HPDE6-E6E7 (cell line): ENCODE data around the gene RIMBP2.

ENCODE experiments used
- DNase-seq: peaks from one replicate; pipeline ENCODE4 v3.0.0; 2011; ENCODE audit warnings: missing footprints; ENCODE audit errors: extremely low spot score

The RIMBP2 gene

GRCh38 chr12:130485291-130486145 lies 230.6 kb downstream of the RIMBP2 start:
- no peak for DNase-seq

DNA sequence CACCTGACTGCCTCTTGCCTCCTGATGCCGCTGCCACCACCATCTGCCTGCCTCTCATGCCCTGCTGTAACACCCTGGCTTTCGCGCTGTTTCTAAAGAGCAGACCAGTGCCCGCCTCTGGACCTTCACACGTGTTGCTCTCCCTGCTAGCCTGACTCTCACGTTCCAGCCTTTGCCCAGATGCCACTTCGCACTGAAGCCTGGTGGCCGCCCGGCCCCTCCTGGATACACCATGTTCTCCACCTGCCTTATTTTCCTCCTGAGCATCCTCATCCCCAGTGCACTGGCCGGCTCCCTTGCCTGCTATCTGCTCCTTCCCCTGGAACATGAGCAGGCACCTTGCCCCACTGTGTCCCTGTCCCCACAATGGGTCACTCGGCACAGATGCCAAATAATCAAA lies 231.9 kb downstream of the RIMBP2 start:
- DNase-seq, result no peak

DNA sequence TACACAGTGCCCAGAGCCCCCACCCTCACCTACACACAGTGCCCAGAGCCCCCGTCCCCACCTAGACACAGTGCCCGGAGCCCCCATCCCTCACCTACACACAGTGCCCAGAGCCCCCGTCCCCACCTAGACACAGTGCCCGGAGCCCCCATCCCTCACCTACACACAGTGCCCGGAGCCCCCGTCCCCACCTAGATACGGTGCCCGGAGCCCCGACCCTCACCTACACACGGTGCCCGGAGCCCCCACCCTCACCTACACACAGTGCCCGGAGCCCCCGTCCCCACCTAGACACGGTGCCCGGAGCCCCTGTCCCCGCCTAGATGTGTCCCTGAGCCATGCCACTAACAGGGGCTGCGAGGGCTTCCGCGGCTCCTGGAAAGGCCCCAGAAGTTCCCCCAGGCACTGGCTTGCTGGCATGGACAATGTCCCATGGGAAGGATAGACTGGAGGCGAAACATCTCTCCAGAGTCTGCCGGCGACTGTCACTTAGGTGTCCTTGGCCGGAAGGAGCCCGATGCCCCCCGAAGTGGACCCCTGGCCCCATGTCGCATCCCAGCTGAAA lies 232.4 kb downstream of the RIMBP2 start:
- no peak for DNase-seq

- DNase-seq, result no peak
These were observed 233.7 kb downstream of the RIMBP2 start for GRCh38 chr12:130482448-130482847.

- no peak for DNase-seq
These were observed 234.7 kb downstream of the RIMBP2 start for GRCh38 chr12:130481392-130481879.

DNA sequence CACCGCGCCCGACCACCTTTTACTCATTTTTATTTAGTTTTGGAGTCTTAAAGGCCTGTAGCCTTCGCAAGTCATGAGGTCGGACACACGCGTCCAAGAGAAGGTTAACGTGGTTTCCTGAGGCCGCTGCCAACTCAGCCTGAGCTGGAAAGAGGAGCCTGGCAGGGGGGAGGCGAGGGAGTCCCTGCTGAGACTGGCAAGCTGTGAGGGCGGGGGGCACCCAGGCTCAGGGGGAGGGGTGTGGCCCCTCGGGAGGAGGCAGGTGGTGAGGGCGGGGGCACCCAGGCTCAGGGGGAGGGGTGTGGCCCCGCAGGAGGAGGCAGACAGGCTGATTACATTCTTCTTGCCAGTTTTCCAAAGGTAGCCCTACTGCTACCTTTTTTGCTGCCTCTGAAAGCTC lies 235.2 kb downstream of the RIMBP2 start:
- no peak for DNase-seq

DNA sequence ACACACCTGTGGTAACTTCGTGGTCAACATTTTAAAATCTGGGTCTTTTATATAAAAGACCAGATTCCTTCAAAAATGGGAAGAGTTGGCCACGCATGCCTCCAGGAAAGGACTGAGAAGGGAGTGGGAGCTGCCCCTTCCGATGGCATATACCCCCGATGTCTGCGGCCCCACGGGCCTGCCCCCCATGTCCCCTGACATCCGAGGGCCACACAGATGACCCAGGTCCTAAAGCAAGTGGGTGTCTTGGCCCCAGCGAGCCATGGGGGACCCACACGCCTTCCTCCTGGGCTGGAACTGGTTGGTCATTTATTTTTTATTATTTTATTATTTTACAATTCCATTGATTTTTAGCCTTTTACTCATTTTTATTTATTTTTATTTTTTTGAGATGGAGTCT lies 235.9 kb downstream of the RIMBP2 start:
- no peak for DNase-seq

GRCh38 chr12:130479401-130480125 lies 236.5 kb downstream of the RIMBP2 start:
- DNase-seq, result no peak

DNA sequence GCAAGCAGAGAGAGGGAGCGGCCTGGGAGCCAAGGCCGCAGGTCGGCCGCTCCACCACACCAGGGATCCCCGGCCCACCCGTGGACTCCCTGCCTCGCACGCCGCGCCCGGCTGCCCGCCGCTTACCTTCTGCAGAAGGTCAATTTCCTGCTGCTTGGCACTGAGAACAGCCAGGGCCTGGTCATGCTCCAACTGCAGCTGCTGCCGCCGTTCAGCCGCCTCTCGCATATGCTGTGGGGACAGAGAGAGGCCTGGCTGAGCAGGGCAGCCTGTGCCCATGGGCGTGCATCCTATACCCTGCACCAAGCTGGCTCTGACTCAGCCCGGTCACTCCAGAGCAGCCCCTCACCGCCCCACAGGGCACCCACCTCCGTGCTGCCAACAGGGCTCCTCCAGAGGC lies 237.3 kb downstream of the RIMBP2 start:
- DNase-seq, result no peak

GRCh38 chr12:130477701-130478100 lies 238.4 kb downstream of the RIMBP2 start:
- no peak for DNase-seq

DNA sequence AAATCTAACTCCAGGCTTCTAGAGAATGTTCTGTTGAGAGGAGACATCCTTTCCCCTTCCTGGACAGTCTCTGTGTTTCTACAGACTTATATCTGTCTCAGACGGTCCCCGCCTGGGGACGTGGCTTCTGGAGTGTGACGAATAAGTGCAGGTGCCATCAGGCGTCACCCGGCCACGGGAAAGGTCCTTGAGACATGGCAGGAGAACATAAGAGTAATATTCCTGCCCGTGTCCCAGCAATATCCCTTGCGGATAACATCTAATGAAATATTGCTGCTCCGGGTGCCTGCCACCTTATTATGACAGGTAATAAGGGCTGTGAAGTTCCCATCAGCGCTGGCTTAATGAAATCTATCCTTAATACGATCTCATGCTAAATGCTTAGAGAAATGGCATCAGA lies 238.8 kb downstream of the RIMBP2 start:
- no peak for DNase-seq

DNA sequence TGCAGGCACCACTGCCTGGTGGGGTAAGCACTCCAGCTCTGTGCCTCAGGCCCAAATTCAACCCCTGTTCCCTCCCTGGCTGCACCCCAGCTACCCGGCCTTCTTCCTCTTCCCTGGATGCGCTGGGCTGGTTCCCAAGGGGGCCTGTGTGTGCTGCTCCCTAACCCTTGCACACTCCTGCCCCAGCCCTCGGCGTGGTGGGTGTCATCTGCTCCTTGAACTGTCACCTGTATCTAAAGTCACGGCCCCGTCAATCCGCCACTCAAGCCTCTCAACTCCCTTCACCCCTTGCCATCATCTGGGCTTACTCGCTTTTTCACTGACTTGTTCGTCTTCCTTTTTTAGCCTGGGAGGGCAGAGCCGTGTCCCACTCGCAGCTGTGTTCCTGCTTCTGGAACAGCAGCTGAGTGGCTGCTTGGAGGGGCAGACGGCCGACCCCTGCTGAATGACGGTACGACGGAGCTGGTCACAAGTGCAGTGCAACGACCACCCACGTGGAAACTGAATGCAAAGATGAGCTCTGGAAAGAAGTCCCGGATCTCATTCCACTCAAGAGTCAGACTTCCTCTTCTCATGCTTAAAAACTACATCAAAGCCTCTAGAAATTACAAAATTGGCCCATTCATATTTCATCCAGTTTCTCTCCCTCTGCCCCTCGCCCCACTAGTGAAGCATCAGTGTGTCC lies 239.5 kb downstream of the RIMBP2 start:
- DNase-seq, result no peak

- no peak for DNase-seq
These were observed 241.4 kb downstream of the RIMBP2 start for GRCh38 chr12:130474599-130475269.

- DNase-seq, result no peak
These were observed 242.8 kb downstream of the RIMBP2 start for GRCh38 chr12:130473266-130473665.

GRCh38 chr12:130470969-130471368 lies 245.1 kb downstream of the RIMBP2 start:
- no peak for DNase-seq

DNA sequence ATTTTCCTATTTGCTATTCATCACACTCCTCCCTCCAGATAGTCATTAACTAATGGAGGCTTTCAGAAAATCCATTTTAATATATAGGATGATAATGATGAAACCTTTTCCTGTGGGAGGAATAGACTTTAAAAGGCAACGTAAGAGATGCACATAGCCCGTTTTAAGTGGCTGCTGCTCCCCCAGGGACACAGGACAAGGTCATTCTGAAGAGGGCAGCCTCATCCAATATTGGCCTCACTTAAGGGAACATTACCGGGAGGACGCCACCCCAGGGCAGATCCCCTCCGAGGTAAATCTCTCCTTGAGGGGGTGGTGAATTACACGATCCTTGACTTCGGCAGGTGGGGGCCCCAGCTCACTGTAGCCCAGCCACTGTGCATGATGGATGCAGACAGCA lies 246.5 kb downstream of the RIMBP2 start:
- no peak for DNase-seq

GRCh38 chr12:130468700-130469245 lies 247.3 kb downstream of the RIMBP2 start:
- no peak for DNase-seq

DNA sequence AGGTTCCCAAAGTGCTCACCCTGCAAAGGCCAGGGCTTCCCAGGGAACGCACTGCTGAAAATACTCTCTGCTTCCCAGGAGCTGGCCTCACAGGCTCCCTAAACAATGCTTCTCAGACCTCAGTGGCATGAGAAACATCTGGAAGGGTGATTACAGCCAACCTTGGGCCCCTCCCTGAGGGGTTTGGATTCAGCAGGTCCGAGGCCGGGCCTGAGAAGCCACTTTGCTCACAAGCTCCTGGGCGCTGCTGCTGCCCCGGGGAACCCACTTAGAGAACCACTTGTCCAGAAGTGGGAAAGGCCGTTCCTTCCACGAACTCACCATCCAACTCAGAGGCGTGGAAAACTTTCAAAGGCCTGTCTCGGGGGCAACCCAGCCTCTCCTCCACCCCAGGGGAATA lies 247.9 kb downstream of the RIMBP2 start:
- no peak for DNase-seq

- DNase-seq, result no peak
These were observed 250.5 kb downstream of the RIMBP2 start for GRCh38 chr12:130465626-130466025.

DNA sequence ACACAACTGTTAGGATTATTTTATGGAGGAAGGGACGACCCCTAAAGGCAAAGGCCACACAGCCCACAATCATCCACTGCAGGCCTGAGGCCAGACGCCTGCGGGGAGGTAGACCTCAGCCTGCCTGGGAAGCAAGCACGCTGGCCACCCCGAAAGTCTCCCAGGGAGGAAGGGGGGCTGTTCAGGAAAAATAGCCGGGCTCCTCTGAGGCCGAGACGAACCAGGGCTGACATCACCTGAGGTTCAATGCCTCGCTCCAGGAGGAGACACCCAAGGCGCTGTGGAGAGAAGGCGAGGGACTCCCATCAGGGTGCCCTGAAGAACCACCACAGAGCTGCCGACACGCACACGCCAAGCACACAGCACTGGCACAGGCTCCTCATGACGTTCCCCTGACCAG lies 251.1 kb downstream of the RIMBP2 start:
- DNase-seq, result no peak
